ENCODE data around the gene RAB24.
"Not testable (repeated sequence)": the region's sequence is repeated elsewhere in the genome, so short reads cannot be mapped to it uniquely, and the experiment has no call there.

Gene RAB24

GRCh38 chr5:177291735-177292134 is 11.8 kb downstream of the RAB24 start:
- no peak for DNase-seq

GRCh38 chr5:177290816-177291596 is 12.5 kb downstream of the RAB24 start:
- no peak for DNase-seq

GRCh38 chr5:177288191-177288590 is 15.3 kb downstream of the RAB24 start:
- no peak for DNase-seq

GRCh38 chr5:177276886-177277285 is 26.6 kb downstream of the RAB24 start:
- no peak for DNase-seq

GRCh38 chr5:177275883-177276282 is 27.6 kb downstream of the RAB24 start:
- no peak for DNase-seq

GRCh38 chr5:177271113-177271512 is 32.4 kb downstream of the RAB24 start:
- no peak for DNase-seq

GRCh38 chr5:177270653-177271052 is 32.9 kb downstream of the RAB24 start:
- no peak for DNase-seq

GRCh38 chr5:177269976-177270375 is 33.5 kb downstream of the RAB24 start:
- DNase-seq: no peak

- no peak for DNase-seq
These were observed 34.2 kb downstream of the RAB24 start for GRCh38 chr5:177269232-177269895.

- no peak for DNase-seq
These were observed 38.1 kb downstream of the RAB24 start for GRCh38 chr5:177265395-177265794.

- DNase-seq: no peak
These were observed 39.3 kb downstream of the RAB24 start for GRCh38 chr5:177264178-177264577.

GRCh38 chr5:177261510-177261909 is 42.0 kb downstream of the RAB24 start:
- DNase-seq: no peak

GRCh38 chr5:177260961-177261360 is 42.6 kb downstream of the RAB24 start:
- no peak for DNase-seq

- DNase-seq: not testable (repeated sequence)
These were observed 44.8 kb downstream of the RAB24 start for GRCh38 chr5:177258711-177259110.

GRCh38 chr5:177256296-177256695 is 47.2 kb downstream of the RAB24 start:
- DNase-seq: no peak

- no peak for DNase-seq
These were observed 50.3 kb downstream of the RAB24 start for GRCh38 chr5:177253252-177253651.
